Measurements from ENCODE around the gene MYH16. TPM values are rescaled to one million over a fixed set of nuclear protein-coding genes. Genes with fewer than 3 reads are reported as not detected.
"Not testable (repeated sequence)": the region's sequence is repeated elsewhere in the genome, so short reads cannot be mapped to it uniquely, and the experiment has no call there.

MYH16 gene
- not detected for polyA plus RNA-seq (2013, experiment 1 of 2)
- not detected for polyA plus RNA-seq (2013, experiment 2 of 2)

DNA sequence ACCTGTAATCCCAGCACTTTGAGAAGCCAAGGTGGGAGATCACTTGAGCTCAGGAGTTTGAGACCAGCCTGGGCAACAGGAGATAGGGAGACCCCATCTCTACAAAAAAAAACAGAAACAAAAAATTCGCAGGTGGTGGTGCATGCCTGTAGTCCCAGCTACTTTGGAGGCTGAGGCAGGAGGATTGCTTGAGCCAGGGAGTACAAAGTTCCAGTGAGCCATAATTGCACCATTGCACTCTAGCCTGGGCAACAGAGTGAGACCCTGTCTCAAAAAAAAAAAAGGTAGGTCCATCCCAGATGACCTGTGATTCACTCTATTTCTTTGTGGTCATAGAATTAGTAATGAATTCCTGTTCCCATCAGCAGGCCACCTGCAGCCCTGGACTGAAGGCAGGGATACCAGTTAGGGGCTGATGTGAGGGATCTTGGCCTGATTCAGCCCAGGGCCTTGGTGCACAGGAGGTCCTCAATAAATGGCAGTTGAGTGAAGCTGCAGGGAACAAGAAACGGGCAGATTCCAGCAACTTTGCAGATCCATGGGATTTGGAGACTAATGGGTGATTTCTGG is at the start of gene MYH16:
TSS of gene MYH16 (plus strand) at position 364 of the 570 bp plus-strand sequence.
- no peak within 1 kb of the TSS for H2AK5ac ChIP-seq (ENCODE audit: low read depth, low read length)
- WGBS, 2 donors (ENCODE audit: extremely low coverage in 2 of 2, insufficient read length in 2 of 2, insufficient replicate concordance in 1 of 2), result no CpG with 5 or more reads among the region's 2 CpGs
- no peak within 1 kb of the TSS for H2BK15ac ChIP-seq (ENCODE audit: low read length)
- H3K14ac ChIP-seq (ENCODE audit: low read length), result no peak within 1 kb of the TSS
- no peak within 1 kb of the TSS for H3K23ac ChIP-seq (ENCODE audit: low read depth, low read length, poor library complexity)
- H3K36me3 ChIP-seq (replicated peaks in 1 of 2; ENCODE audit: control insufficient read depth in 2 of 2, insufficient read depth in 2 of 2, low read length in 2 of 2), result no peaks in the 10 kb centered on the region
- H3K79me1 ChIP-seq (ENCODE audit: low read depth, low read length), result no peaks in the 10 kb centered on the region
- H3K9me3 ChIP-seq (replicated peaks in 1 of 2; ENCODE audit: control insufficient read depth in 2 of 2, insufficient read depth in 1 of 2, low read depth in 1 of 2, low read length in 2 of 2), result no peaks in the 10 kb centered on the region
- no peak within 1 kb of the TSS for H3K27ac ChIP-seq (replicated peaks; ENCODE audit: low read length)
- no peak within 1 kb of the TSS for H4K91ac ChIP-seq (ENCODE audit: low read depth, low read length, poor library complexity)
- no peak within 1 kb of the TSS for H3K4me3 ChIP-seq (ENCODE audit: low read length in 2 of 2)
- H2AFZ ChIP-seq (ENCODE audit: low read length), result no peak within 1 kb of the TSS
- H3K27me3 ChIP-seq (ENCODE audit: control insufficient read depth in 3 of 3, insufficient read depth in 3 of 3, low read depth in 1 of 3, low read length in 3 of 3), result peaks cover 0 to 2% (median 0%) of the 10 kb centered on the region in 3 experiments
- no peak within 1 kb of the TSS for H3K4ac ChIP-seq (ENCODE audit: low read length)
- no peak within 1 kb of the TSS for H2BK5ac ChIP-seq (ENCODE audit: low read length)
- H2BK120ac ChIP-seq (ENCODE audit: low read depth, low read length), result no peak within 1 kb of the TSS
- H3K9ac ChIP-seq (ENCODE audit: low read depth, low read length, poor library complexity), result no peak within 1 kb of the TSS
- no peak for DNase-seq (ENCODE audit: low spot score)
- no peak within 1 kb of the TSS for H2BK12ac ChIP-seq (ENCODE audit: low read length)
- peak within 1 kb of the TSS; percentile 44 for H3K18ac ChIP-seq (ENCODE audit: low read length)
- no peaks in the 10 kb centered on the region for H3K4me1 ChIP-seq (ENCODE audit: control insufficient read depth in 2 of 2, insufficient read depth in 1 of 2, low read depth in 1 of 2, low read length in 2 of 2)
- no peak within 1 kb of the TSS for H4K8ac ChIP-seq (ENCODE audit: low read depth, low read length)
- H3K4me2 ChIP-seq (ENCODE audit: insufficient read depth, low read length, poor library complexity, severe bottlenecking), result no peak within 1 kb of the TSS

DNA sequence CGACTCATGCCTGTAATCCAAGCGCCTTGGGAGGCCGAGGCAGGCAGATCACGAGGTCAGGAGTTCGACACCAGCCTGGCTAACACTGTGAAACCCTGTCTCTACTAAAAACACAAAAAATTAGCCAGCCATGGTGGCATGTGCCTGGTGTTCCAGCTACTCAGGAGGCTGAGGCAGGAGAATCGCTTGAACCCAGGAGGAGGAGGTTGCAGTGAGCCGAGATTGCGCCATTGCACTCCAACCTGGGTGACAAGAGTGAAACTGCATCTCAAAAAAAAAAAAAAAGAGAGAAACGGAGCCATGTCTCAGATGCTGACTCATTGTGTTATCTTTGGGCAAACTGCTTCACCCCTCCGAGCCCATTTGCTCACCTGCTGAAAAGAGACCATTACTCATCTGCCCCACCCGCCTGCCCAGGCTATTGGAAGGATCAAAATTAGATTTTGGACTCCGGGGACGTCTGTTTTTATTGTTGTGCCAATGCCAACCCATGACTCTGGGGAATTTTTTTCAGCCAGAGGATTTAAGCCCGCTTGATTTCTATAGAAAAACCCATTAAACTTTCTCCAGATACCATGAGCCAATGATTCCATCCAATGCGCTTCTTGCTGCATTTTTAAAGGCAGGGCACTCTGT is 48.3 kb upstream of the MYH16 start:
- H3K36me3 ChIP-seq (replicated peaks in 1 of 2; ENCODE audit: control insufficient read depth in 2 of 2, insufficient read depth in 2 of 2, low read length in 2 of 2); H3K4me3 ChIP-seq (ENCODE audit: low read length in 2 of 2); H3K9ac ChIP-seq (ENCODE audit: low read depth, low read length, poor library complexity); H3K79me1 ChIP-seq (ENCODE audit: low read depth, low read length); H4K91ac ChIP-seq (ENCODE audit: low read depth, low read length, poor library complexity); H3K4ac ChIP-seq (ENCODE audit: low read length); H3K23ac ChIP-seq (ENCODE audit: low read depth, low read length, poor library complexity); H2AK5ac ChIP-seq (ENCODE audit: low read depth, low read length); H3K18ac ChIP-seq (ENCODE audit: low read length); H3K4me1 ChIP-seq (ENCODE audit: control insufficient read depth in 2 of 2, insufficient read depth in 1 of 2, low read depth in 1 of 2, low read length in 2 of 2); H2BK5ac ChIP-seq (ENCODE audit: low read length); H3K4me2 ChIP-seq (ENCODE audit: insufficient read depth, low read length, poor library complexity, severe bottlenecking); H4K8ac ChIP-seq (ENCODE audit: low read depth, low read length); H2BK12ac ChIP-seq (ENCODE audit: low read length); H2AFZ ChIP-seq (ENCODE audit: low read length); H2BK120ac ChIP-seq (ENCODE audit: low read depth, low read length); DNase-seq (ENCODE audit: low spot score); H2BK15ac ChIP-seq (ENCODE audit: low read length); H3K14ac ChIP-seq (ENCODE audit: low read length); H3K27me3 ChIP-seq (ENCODE audit: control insufficient read depth in 3 of 3, insufficient read depth in 3 of 3, low read depth in 1 of 3, low read length in 3 of 3); H3K27ac ChIP-seq (replicated peaks; ENCODE audit: low read length); H3K9me3 ChIP-seq (replicated peaks in 1 of 2; ENCODE audit: control insufficient read depth in 2 of 2, insufficient read depth in 1 of 2, low read depth in 1 of 2, low read length in 2 of 2): not testable (repeated sequence)
- no CpG with 5 or more reads among the region's 15 CpGs for WGBS, 2 donors (ENCODE audit: extremely low coverage in 2 of 2, insufficient read length in 2 of 2, insufficient replicate concordance in 1 of 2)

DNA sequence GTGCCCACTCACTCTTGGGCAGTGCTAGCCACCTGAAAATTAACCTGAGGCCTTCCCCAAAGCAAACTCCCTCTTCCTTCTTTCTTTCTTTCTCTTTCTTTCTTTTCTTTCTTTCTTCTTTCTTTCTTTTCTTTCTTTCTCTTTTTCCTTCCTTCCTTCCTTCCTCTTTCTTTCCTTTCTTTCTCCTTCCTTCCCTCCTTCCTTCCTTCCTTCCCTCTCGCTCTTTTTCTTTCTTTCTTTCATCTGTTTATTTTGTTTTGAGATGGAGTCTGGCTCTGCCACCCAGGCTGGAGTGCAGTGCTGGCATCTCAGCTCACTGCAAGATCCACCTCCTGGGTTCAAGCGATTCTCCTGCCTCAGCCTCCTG is 47.8 kb upstream of the MYH16 start:
- Histone ChIP-seq H3K23ac (ENCODE audit: low read depth, low read length, poor library complexity) (no peak overlapping the region), H2BK5ac (ENCODE audit: low read length) (no peak overlapping the region), H4K8ac (ENCODE audit: low read depth, low read length) (no peak overlapping the region), H2BK15ac (ENCODE audit: low read length) (no peak overlapping the region), H3K36me3 (replicated peaks in 1 of 2; ENCODE audit: control insufficient read depth in 2 of 2, insufficient read depth in 2 of 2, low read length in 2 of 2) (no peaks in the 10 kb centered on the region), H3K79me1 (ENCODE audit: low read depth, low read length) (no peaks in the 10 kb centered on the region), H3K4me2 (ENCODE audit: insufficient read depth, low read length, poor library complexity, severe bottlenecking) (no peak overlapping the region), H2BK120ac (ENCODE audit: low read depth, low read length) (no peak overlapping the region), H2AK5ac (ENCODE audit: low read depth, low read length) (no peak overlapping the region), H3K4ac (ENCODE audit: low read length) (no peak overlapping the region), H3K4me3 (ENCODE audit: low read length in 2 of 2) (no peak overlapping the region), H4K91ac (ENCODE audit: low read depth, low read length, poor library complexity) (no peak overlapping the region), H2AFZ (ENCODE audit: low read length) (no peak overlapping the region), H3K27me3 (ENCODE audit: control insufficient read depth in 3 of 3, insufficient read depth in 3 of 3, low read depth in 1 of 3, low read length in 3 of 3) (no peaks in the 10 kb centered on the region), H3K9ac (ENCODE audit: low read depth, low read length, poor library complexity) (no peak overlapping the region), H3K14ac (ENCODE audit: low read length) (no peak overlapping the region), H3K27ac (replicated peaks; ENCODE audit: low read length) (no peak overlapping the region), H3K4me1 (ENCODE audit: control insufficient read depth in 2 of 2, insufficient read depth in 1 of 2, low read depth in 1 of 2, low read length in 2 of 2) (no peaks in the 10 kb centered on the region), H3K18ac (ENCODE audit: low read length) (no peak overlapping the region), H2BK12ac (ENCODE audit: low read length) (no peak overlapping the region), H3K9me3 (replicated peaks in 1 of 2; ENCODE audit: control insufficient read depth in 2 of 2, insufficient read depth in 1 of 2, low read depth in 1 of 2, low read length in 2 of 2) (no peaks in the 10 kb centered on the region)
- no peak for DNase-seq (ENCODE audit: low spot score)
- WGBS, 2 donors (ENCODE audit: extremely low coverage in 2 of 2, insufficient read length in 2 of 2, insufficient replicate concordance in 1 of 2), result no CpG with 5 or more reads among the region's 2 CpGs

DNA sequence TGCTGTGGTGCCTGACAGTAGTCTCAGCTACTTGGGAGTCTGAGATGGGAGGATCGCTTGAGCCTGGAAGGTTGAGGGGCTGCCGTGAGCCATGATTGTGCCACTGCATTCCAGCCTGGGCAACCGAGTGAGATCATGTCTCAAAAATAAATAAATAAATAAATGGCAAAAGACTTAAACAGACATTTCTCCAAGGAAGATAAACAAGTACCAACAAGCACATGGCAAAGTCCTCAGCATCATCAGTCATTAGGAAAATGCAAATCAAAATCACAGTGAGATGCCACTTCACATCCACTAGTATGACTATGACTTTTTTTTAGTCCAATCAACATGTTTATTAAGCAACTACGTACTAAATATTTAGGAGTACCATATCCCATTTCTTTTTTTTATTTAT is 43.4 kb upstream of the MYH16 start:
- no peaks in the 10 kb centered on the region for H3K36me3 ChIP-seq (replicated peaks in 1 of 2; ENCODE audit: control insufficient read depth in 2 of 2, insufficient read depth in 2 of 2, low read length in 2 of 2)
- H3K79me1 ChIP-seq (ENCODE audit: low read depth, low read length), result no peaks in the 10 kb centered on the region
- H4K91ac ChIP-seq (ENCODE audit: low read depth, low read length, poor library complexity), result no peak overlapping the region
- H4K8ac ChIP-seq (ENCODE audit: low read depth, low read length), result no peak overlapping the region
- no peak overlapping the region for H2AK5ac ChIP-seq (ENCODE audit: low read depth, low read length)
- H2BK5ac ChIP-seq (ENCODE audit: low read length), result no peak overlapping the region
- no peak for DNase-seq (ENCODE audit: low spot score)
- no peaks in the 10 kb centered on the region for H3K4me1 ChIP-seq (ENCODE audit: control insufficient read depth in 2 of 2, insufficient read depth in 1 of 2, low read depth in 1 of 2, low read length in 2 of 2)
- no peak overlapping the region for H2AFZ ChIP-seq (ENCODE audit: low read length)
- no peak overlapping the region for H3K4ac ChIP-seq (ENCODE audit: low read length)
- H3K14ac ChIP-seq (ENCODE audit: low read length), result no peak overlapping the region
- H2BK12ac ChIP-seq (ENCODE audit: low read length), result no peak overlapping the region
- WGBS, 2 donors (ENCODE audit: extremely low coverage in 2 of 2, insufficient read length in 2 of 2, insufficient replicate concordance in 1 of 2), result no CpG with 5 or more reads among the region's 4 CpGs
- H2BK120ac ChIP-seq (ENCODE audit: low read depth, low read length), result no peak overlapping the region
- H2BK15ac ChIP-seq (ENCODE audit: low read length), result no peak overlapping the region
- H3K18ac ChIP-seq (ENCODE audit: low read length), result no peak overlapping the region
- H3K4me3 ChIP-seq (ENCODE audit: low read length in 2 of 2), result no peak overlapping the region
- H3K4me2 ChIP-seq (ENCODE audit: insufficient read depth, low read length, poor library complexity, severe bottlenecking), result no peak overlapping the region
- H3K9ac ChIP-seq (ENCODE audit: low read depth, low read length, poor library complexity), result no peak overlapping the region
- H3K9me3 ChIP-seq (replicated peaks in 1 of 2; ENCODE audit: control insufficient read depth in 2 of 2, insufficient read depth in 1 of 2, low read depth in 1 of 2, low read length in 2 of 2), result peaks cover 0 to 2% of the 10 kb centered on the region in 2 donors
- no peak overlapping the region for H3K27ac ChIP-seq (replicated peaks; ENCODE audit: low read length)
- H3K23ac ChIP-seq (ENCODE audit: low read depth, low read length, poor library complexity), result no peak overlapping the region
- no peaks in the 10 kb centered on the region for H3K27me3 ChIP-seq (ENCODE audit: control insufficient read depth in 3 of 3, insufficient read depth in 3 of 3, low read depth in 1 of 3, low read length in 3 of 3)
